NCI-H748 (cell line): ENCODE data around the gene GRK6.

Experiments used
- DNase-seq: peaks from one replicate; lab custom pipeline; 2025; ENCODE audit not compliant: unreplicated experiment; lab: John Stamatoyannopoulos, UW

The GRK6 gene

DNA sequence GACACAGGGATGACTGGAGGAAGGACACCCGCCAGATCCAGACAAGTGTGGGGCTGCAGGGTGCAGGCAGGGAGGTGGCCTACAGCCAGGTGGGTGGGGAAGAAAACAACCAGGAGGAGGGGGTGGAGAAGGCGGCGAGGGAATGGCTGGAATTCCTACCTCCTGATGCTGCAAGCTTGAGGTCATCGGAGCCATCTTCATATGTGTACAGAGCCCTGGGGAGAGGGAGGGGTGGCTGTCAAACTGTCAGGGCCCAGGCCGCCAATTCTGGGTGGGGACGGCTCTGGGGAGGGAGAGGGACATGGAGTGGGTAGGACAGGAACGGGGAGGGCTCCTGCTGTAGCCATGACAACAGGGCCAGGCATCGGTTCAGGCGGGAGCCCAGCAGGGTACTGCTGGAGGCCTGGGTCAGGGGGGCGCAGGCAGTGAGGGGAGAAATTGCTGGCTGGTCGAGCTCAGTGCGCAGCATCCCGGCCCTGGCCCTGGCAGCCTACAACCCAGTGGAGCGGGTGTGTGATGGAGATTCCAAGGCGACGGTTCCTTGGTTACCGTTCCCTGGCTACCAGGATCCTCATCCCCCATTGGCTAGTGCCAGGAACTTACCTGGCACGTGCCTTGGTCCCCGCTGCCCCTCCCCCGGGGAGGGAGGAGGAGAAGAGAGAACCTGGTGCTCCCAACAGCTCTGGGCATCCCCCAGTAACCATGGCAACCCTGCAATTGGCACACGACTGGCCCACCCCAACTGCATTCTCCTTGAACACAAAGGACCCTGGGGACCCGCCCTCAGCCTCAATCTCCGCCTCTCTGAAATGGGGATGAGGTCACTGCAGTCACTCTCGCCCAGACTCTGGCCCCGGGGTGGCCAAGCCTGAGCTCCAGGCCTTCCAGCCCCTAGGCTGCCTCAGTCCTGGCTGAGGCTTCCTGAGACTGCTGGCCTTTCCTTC lies 42.5 kb downstream of the GRK6 start:
- DNase-seq = peak; percentile 89

DNA sequence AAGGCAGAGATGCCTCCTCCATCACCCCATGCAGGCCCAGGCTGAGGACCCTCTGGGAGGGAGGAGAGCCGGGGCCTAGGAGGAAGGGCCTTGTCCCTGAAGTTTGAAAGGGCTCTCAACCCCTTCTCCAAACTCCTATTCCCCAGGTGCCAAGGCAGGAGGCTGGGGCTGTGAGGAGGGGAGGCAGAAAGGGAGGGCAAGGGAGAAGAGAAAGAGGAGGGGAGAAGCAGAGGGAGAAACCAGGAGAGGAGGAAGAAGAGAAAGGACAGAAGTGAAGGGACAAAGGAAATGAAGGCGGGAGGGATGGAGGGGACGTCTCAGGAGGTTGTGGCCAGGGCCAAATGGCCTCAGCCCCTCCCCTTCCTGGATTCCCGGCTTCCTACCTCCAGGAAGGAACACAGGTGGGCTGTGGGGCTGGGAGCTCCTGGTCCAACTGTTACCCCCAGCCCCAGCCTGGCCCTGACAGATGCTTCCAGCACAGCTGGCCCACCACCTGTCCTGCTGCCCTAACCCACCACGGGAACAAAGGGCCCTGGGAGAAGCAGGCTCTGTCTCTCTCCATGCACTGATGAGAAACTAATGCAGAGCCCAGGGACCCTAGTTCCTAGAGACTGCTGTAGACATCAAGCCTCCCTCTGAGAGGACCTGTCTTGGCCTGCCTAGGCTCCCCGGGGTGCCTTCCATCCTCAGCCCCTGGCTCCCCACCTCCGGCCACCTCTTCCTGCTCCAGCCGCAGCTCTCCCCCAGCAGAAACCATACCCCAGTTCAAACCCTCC lies 43.5 kb downstream of the GRK6 start:
- no peak for DNase-seq

DNA sequence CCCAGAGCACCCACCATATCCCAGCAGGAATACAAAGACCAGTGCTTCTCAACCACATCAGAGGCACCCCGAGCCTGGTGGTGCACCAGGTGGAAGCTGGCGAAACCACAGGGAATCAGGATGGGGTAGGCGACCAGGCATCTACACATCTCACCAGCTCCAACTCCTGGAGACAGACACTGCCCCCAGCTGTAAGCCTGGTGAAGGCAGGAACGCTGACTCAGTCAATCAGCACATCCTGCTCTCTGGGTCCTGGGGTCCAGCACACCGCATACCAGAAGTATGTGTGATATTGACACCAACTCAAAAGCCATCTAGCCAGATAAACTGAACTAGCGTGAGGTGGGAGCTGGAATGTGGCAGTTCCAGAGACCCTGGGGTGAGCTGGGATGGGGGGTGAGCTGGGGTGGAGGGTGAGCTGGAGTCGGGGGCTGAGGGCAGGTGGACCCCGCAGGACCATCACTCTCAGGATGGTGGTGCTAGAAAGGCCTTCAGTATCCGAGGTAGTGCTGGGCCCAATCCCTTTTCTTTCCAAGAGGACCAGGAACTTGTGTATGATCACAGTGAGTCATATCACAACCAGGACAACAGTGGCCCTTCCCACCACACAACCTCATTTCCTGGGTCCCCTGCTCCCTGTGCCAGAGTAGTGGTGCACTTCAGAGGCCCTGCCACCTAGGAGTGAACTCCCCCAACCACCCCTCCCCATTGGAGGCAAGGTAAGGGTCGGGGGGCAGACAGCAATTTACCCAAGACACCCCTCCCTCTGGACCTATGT lies 44.5 kb downstream of the GRK6 start:
- DNase-seq = no peak

DNA sequence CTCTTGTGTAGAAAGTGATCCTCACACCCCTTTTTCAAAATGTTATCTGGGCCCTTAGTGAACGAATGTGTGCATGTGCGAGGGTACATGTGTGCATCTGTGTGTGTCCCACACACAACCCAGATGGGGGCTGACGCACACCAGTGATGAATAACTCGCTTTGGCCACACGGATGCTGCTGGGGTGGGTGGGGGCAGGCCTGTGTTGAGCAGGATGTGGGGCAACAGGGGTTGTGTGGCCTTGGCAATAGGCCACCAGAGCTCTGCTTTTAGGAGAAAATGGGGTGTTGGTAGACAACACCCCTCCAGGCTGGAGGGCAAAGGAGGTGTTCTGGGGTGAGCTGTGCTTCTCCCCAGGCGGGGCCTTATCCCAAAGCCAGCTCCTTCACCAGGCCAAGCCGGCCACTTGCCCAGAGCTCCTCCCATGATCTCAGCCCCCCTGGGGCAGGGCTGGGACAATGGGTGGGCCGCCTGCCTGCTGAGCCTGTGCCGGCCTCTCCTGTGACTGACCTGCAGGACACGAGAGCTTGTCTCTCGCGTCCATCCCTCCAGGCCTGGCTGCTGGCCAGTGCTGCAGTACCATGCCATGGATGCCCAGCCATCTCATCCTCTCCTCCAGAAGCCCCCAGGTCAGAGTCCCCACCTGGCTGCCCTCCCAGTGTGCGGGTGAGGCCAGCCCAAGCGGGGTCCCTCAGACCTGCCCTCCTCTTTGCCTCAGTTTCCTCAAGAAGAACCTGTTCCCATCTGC lies 45.3 kb downstream of the GRK6 start:
- DNase-seq = no peak

DNA sequence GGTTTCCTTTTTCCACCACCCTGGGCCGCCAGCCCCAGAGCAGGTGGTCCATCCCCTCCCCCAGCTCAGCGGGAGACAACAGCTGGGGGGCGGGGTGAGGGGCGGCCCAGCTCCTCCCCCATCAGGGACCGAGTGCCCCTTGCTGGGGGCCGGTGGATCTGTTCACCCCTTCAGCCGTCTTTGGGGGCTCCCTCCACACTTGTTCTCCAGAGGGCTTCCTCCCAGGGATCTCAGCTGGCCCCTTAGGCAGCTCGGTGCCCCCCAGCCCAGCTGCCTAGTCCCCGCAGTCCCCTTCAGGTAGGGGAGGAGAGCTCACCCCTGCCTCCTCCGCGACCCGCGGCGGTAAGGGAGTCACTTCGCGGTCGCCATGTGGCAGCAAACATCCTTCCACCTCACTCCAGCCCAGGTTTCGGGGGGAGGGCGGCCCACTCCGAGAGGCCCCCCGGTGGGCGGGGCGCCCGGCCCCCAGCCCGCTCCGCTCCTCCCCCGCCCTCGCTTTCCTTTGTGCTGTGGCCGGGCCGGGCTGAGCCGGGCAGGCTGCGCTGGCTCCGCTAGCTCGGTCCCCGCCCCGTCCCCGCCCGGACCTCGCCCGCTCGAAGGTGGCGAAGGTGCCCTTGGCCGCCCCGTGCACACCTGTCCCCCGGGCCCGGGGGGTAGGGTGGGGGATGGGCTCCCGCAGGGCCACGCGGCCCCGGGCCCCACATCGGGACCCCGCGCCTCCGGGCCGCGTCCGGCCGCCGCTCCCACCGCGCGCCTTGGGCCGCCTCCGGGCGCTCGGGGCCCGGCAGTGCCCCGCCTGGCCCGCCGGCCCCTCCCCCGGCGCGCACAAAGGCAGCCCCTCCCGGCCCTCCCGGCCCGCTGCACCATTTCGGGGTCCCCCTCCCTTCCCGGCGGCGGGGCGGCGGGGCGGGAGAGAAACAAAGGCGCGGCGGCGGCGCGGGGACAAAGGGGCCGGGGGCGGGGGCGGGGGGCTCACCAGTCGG lies 46.3 kb downstream of the GRK6 start:
- DNase-seq = peak; percentile 67

DNA sequence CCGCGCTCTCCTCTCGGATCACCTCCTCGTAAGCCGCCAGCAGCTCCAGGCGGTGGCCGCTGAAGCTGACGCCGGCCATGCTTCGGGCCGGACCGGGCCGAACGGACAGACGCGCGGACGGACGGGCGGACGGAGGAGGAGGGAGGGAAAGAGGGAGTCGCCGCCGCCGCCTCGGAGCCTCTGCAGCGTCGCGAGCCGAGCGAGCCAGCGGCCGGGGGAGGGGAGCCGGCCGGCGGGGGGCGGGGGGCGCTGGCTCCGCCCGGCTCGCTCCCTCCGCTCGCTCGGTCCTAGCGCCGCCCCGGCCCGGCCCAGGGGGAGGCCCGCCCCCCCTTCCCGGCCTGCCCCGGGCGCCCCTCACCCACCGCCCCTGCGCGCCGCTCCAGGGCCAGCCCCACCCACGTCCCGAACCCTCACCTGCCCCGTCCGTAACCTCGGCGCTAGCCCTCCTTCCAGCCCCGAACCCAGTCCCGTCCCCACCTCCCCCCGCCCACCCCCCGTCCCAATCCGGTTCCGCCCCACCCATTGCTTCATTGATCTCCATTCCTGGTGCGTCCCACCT lies 47.0 kb downstream of the GRK6 start, which contains the start of gene DBN1:
Gene DBN1 (minus strand): TSS at position 192 of the 559 bp plus-strand sequence. CDS start 113 bp downstream, at position 79.
- DNase-seq = peak; percentile 70

DNA sequence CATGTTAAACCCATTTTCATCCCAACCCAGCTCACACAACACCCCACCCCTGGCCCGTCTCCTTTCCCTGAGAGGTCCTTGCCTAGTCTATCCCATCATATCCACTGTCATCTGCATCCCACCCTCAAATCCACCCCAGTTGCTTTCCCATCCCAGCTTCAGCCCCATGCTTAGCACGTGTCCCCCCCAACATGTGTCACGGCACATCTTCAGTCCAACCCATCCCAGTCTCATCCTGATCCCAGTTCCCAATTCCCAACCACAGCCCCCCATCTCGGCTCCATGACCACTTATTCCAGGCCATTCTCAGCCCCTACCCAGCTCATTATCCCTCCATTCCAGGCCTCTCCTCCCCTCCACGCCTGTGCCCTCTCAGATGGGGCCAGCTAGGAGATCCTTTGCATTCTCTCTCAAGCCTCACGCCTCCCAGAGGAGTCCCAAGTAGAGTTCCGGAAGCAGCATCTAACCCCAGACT lies 47.6 kb downstream of the GRK6 start:
- DNase-seq = no peak

DNA sequence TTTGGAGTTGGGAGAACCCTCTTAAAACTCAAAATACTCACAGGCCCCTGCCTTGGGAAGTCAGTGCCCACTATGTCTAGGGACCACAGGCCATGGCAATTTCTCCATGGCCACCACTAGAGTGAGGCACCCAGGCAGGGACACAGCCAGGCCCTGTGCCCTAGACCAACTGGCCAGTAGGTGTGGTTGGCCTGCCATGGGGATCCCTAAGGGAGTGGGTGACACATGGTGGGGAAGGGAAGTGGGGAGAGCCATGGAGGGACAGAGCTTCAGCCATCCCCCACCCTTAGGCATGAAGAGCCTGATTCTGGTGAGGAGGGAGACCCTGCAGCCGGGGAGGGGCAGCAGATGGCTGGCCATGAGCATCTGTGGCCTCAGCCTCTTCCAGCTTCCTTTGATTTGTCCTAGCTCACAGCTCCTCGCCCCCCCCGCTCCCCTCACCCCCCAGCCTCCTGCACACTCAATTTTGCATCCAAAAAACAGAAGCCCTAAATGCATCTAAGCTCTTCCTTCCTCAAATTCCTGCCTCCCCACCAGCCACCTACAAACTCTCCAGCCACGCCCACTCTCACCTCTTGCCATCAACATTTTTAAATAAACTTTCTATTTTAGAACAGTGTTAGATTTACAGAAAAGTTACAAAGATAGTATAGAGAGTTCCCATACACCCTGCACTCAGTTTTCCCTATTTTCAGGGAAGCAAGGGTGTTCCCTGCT lies 48.5 kb downstream of the GRK6 start:
- no peak for DNase-seq

DNA sequence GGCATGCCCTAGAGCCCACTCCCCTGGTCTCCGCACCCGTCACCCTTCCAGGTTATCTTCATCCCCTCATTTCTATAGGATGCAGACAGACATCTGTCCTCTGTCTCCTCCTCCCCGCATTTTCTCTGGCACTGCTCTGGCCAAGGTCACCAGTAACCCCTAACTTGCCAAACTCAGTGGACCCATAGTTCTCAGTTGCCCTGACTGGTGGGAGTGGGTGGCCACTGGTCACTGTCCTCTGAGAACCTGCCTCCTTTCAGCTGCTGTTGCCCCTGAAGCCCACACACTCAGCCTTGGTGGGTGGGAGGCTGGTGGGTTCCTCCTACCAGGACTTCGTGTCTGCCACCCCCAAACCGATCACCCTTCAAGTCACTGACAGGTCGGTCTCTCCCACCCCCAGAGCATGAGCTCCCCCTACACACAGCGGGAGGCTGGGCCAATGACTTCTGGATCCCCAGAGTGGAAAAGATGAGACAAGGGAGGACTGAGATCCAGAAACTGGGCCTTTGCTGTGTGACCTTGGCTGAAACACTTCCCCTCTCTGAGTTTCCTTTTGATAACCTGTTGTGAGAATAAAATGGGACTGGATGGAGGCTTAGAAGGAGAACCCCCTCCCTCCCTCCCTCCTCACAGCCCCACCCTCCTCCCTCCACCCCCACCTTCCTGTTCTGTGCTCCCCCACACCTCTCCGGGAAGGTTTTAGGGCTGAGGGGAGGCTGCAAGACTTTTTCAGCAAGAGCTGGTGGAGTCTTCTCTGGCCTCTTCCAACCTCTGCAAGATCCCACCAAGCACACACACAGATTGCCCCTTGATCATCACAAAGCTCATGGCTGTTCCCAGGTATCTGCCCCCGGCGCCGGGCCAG lies 49.3 kb downstream of the GRK6 start:
- no peak for DNase-seq

DNA sequence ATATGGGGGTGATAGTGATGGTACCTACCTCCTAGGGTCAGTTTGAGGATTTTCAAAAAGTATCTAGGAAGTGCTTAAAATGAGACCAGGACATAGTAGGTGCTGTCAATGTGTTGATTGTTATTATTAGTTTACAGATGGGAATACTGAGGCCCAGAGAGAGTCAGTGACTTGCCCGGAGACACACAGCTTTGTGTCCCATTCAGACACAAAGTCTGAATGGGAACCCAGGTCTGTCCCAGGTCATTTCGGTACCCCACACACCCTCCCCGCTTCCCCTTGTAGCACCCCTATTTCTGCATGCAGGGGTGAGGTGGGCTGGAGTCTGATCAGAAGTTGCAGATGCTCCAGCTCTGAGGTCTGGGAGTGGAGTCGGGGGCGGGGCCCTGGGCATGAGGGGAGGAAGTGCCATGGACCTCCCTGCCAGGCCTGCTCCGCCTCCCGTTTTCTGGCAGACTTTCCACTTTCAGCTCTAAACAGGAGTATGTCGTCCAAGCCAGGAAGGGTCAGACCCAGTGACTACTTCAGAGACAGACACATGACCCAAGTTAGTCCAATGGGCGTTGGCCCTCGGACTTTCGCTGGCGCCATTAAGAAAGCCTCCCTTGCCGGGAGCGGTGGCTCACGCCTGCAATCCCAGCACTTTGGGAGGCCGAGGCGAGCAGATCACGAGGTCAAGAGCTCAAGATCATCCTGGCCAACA lies 50.2 kb downstream of the GRK6 start:
- DNase-seq = no peak

DNA sequence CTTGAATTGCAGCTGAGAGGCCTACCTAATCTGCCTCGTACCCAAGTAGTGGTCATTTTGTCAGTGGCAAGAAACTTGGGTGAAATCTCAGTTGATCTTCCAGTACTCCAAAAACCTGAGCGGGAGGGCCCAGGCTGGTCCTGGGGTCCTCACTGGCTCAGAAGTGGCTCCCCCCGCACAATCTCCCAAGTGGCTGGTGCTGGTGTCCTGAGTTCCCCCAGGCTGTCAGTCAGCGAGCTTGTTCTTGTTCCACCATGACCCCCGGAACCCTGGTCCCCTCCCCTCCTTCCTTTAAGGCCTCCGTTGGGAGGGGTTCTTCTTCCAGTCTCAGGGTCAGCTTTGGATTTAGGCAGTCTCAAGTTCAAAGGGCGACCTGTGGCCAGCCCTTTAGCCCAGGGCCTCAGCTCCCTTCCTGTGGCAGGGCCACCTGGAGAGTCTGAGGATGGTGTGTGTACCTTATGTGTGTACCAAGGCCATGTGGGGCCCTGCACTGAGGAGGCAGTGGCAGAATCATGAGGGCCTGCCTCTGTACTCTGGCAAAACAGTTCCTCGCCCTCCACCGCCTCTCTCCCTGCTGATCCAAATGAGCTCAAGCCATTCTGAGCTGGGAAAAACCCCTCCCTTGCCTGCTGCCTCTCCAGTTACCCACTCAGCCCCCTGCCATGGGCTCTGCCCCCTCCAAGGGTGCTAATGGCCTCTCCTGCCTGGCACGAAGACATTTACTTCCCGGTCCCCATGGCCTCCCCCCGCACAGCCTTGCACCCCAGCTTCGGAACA lies 51.4 kb downstream of the GRK6 start:
- no peak for DNase-seq

DNA sequence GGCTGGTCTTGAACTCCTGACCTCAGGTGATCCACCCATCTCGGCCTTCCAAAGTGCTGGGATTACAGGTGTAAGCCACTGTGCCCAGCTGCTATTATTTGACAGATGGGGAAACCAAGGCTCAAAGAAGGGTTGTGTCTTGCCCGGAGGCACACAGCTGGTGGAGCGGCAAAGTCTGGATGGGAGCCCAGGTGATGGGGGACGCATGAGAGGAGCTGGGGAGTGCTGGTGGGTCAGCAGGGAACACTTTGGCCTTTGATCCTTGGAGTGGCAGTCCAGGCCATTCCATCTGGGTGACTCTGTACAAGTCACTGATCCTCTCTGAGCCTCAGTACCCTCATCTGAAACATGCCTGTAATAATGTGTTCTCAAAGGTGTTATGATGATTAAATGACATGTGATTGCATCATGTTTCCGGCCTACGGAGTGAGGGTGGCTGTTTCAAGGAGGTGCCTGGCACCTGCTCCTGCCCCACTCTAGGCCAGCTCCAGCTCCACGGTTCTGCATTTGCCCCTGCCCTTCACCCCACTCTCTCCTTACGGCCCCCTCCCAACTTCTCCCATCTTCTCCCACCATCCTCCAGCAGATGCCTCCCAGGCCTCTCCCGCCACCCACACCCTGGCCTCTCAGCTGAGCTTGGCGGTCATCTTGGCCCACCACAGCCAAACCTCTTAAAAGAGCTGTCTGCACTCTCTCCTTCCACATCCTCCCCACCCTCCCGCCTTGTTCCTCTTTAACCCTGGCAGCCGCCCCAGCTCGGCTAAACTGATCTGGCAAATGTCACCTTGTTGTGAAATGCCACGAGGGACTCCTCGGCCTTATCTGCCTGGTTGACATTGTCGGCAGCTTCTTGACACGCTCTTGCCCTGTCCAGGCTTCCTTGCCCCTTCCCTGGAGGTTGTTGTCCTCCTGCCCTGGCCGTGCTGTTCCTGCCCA lies 52.5 kb downstream of the GRK6 start:
- DNase-seq = no peak

DNA sequence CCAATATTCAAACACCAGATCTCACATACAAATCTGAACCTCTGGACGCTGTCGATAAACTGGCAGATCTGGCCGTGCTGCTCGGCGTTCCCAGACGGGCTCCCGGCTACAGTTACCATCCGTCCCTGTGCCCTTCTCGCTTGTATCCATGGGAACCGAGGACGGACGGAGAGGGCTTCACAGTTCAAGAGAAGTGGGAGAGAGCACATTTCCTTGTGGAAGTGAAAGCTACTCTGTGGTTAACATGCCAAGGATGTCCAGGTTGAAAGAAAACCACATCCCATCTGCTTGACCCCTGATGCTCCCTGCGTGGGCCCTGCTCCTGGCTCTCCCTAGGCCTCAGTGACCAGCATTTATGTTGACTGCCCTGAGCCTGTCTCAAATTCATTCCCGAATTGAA lies 53.3 kb downstream of the GRK6 start:
- DNase-seq = no peak

DNA sequence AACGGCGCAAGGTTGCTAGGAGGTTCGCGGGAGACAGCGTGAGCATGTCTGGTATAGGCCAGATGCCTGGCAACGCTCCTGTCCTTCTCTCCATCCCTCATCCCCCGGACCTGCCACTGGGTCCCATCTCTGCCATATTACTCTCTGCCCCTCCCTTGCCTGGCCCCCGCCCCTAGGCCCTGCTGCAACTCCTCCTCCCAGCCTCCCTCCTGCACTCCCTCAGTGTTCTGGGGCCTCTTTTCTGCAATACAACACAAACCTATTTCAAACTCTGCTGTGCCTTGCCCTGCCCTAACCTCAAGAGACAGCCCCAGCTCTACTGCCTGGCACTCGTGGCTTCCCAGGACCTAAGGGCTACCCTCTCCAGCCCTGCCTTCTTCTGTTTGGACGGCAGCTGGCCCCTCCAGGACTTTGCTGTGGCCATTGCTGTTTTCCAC lies 55.9 kb downstream of the GRK6 start:
- DNase-seq = no peak

DNA sequence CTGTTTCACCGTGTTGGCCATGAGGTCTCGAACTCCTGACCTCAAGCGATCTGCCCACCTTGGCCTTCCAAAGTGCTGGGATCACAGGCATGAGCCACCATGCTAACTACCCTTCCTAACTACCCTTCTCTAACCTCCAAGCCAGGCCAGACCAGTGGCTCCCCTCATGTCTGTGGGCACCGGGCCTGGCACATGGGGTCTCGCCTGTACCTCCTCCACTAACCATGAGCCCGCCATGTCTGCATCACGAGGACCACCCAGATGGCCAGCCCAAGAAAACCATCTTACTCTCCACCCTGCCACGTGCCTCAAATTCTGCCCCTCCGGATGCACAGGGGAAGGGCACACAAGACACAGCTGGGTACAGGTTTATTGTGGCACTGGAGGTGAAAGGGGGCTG lies 56.6 kb downstream of the GRK6 start:
- no peak for DNase-seq
